Measurements from ENCODE around the gene FSTL1.

Gene FSTL1

GRCh38 chr3:120370463-120370862 lies 80.3 kb downstream of the FSTL1 start:
- Histone ChIP-seq H3K4me1 (ENCODE audit: control insufficient read depth in 1 of 2, insufficient read depth in 1 of 2, low read depth in 1 of 2, low read length in 1 of 2) (no peaks in the 10 kb centered on the region), H3K27ac (no peak overlapping the region), H3K9me3 (no peaks in the 10 kb centered on the region), H3K4me3 (ENCODE audit: low read depth in 1 of 2, low read length in 1 of 2) (no peak overlapping the region), H3K36me3 (no peaks in the 10 kb centered on the region), H3K27me3 (peaks cover 10% of the 10 kb centered on the region)
- no peak for TF ChIP-seq CTCF (IDR thresholded peaks at IDR 0.05)

GRCh38 chr3:120369037-120369467 lies 81.7 kb downstream of the FSTL1 start:
- TF ChIP-seq CTCF (IDR thresholded peaks at IDR 0.05), result no peak
- H3K36me3 ChIP-seq, result no peaks in the 10 kb centered on the region
- peaks cover 19% of the 10 kb centered on the region for H3K27me3 ChIP-seq
- H3K9me3 ChIP-seq, result no peaks in the 10 kb centered on the region
- H3K4me3 ChIP-seq (ENCODE audit: low read depth in 1 of 2, low read length in 1 of 2), result no peak overlapping the region
- no peak overlapping the region for H3K27ac ChIP-seq
- no peaks in the 10 kb centered on the region for H3K4me1 ChIP-seq (ENCODE audit: control insufficient read depth in 1 of 2, insufficient read depth in 1 of 2, low read depth in 1 of 2, low read length in 1 of 2)

GRCh38 chr3:120368172-120368571 lies 82.6 kb downstream of the FSTL1 start:
- Histone ChIP-seq H3K4me1 (ENCODE audit: control insufficient read depth in 1 of 2, insufficient read depth in 1 of 2, low read depth in 1 of 2, low read length in 1 of 2) (no peaks in the 10 kb centered on the region), H3K27ac (no peak overlapping the region), H3K27me3 (peaks cover 19% of the 10 kb centered on the region), H3K4me3 (ENCODE audit: low read depth in 1 of 2, low read length in 1 of 2) (no peak overlapping the region), H3K36me3 (no peaks in the 10 kb centered on the region), H3K9me3 (no peaks in the 10 kb centered on the region)
- TF ChIP-seq CTCF (IDR thresholded peaks at IDR 0.05), result no peak

- H3K4me1 ChIP-seq (ENCODE audit: control insufficient read depth in 1 of 2, insufficient read depth in 1 of 2, low read depth in 1 of 2, low read length in 1 of 2), result no peaks in the 10 kb centered on the region
- no peak overlapping the region for H3K4me3 ChIP-seq (ENCODE audit: low read depth in 1 of 2, low read length in 1 of 2)
- H3K36me3 ChIP-seq, result no peaks in the 10 kb centered on the region
- H3K27ac ChIP-seq, result no peak overlapping the region
- TF ChIP-seq CTCF (IDR thresholded peaks at IDR 0.05), result no peak
- no peaks in the 10 kb centered on the region for H3K9me3 ChIP-seq
- peaks cover 19% of the 10 kb centered on the region for H3K27me3 ChIP-seq
These were observed 86.0 kb downstream of the FSTL1 start for GRCh38 chr3:120364821-120365220.

GRCh38 chr3:120364101-120364500 lies 86.7 kb downstream of the FSTL1 start:
- no peak overlapping the region for H3K27ac ChIP-seq
- TF ChIP-seq CTCF (IDR thresholded peaks at IDR 0.05), result no peak
- no peak overlapping the region for H3K4me3 ChIP-seq (ENCODE audit: low read depth in 1 of 2, low read length in 1 of 2)
- peaks cover 19% of the 10 kb centered on the region for H3K27me3 ChIP-seq
- no peaks in the 10 kb centered on the region for H3K36me3 ChIP-seq
- no peaks in the 10 kb centered on the region for H3K4me1 ChIP-seq (ENCODE audit: control insufficient read depth in 1 of 2, insufficient read depth in 1 of 2, low read depth in 1 of 2, low read length in 1 of 2)
- no peaks in the 10 kb centered on the region for H3K9me3 ChIP-seq

GRCh38 chr3:120357807-120358206 lies 93.0 kb downstream of the FSTL1 start:
- H3K4me1 ChIP-seq (ENCODE audit: control insufficient read depth in 1 of 2, insufficient read depth in 1 of 2, low read depth in 1 of 2, low read length in 1 of 2), result no peaks in the 10 kb centered on the region

More at GRCh38 chr3:120357807-120358206, 93.0 kb downstream of the FSTL1 start:
- no peak for TF ChIP-seq CTCF (IDR thresholded peaks at IDR 0.05)
- no peak overlapping the region for H3K4me3 ChIP-seq (ENCODE audit: low read depth in 1 of 2, low read length in 1 of 2)
- H3K27me3 ChIP-seq, result no peaks in the 10 kb centered on the region
- H3K36me3 ChIP-seq, result no peaks in the 10 kb centered on the region
- no peaks in the 10 kb centered on the region for H3K9me3 ChIP-seq
- H3K27ac ChIP-seq, result no peak overlapping the region

All from neutrophil (primary cell).